Kidney epithelial cell (primary cell): Measurements from ENCODE around the gene ADNP. TPM values are rescaled to one million over a fixed set of nuclear protein-coding genes. Genes with fewer than 3 reads are reported as not detected.

ENCODE experiments used
- DNase-seq: peaks from one replicate; pipeline ENCODE4 v3.0.0-alpha.2; 2010; ENCODE audit warnings: low read depth
- H3K27me3 ChIP-seq: 2 replicates; pipeline ENCODE4 v1.6.0; 2011; ENCODE audit warnings: low read length; ENCODE audit not compliant: control insufficient read depth, insufficient read depth
- H3K36me3 ChIP-seq: 2 replicates; pipeline ENCODE4 v1.5.1; 2011; ENCODE audit warnings: low read length; ENCODE audit not compliant: control insufficient read depth, insufficient read depth
- H3K4me3 ChIP-seq: 2 replicates; pipeline ENCODE4 v1.5.1; 2011; ENCODE audit warnings: low read depth, mild to moderate bottlenecking, control low read depth, low read length
- CTCF ChIP-seq: IDR thresholded peaks from 2 replicates; pipeline ENCODE4 v1.5.1; 2011; ENCODE audit warnings: mild to moderate bottlenecking, moderate library complexity, low read length, control low read depth, inconsistent platforms; ENCODE audit not compliant: insufficient read depth, poor library complexity, severe bottlenecking
- total RNA-seq: library from RNA; depleted of rRNA; stranded (reverse); fragments of >200 nt; gene quantifications from 2 replicates; pipeline ENCODE4 v1.2.3, GENCODE V29; 2015

ADNP gene
- total RNA-seq, 1 donor from 2014 or later = 59.7 TPM

- Histone ChIP-seq H3K4me3 (no peak overlapping the region), H3K27me3 (no peaks in the 10 kb centered on the region), H3K36me3 (no peaks in the 10 kb centered on the region)
- TF ChIP-seq CTCF = no peak
- no peak for DNase-seq
Observed at GRCh38 chr20:50876063-50876685, 55.1 kb downstream of the ADNP start.

- no peaks in the 10 kb centered on the region for H3K27me3 ChIP-seq
- no peak for TF ChIP-seq CTCF
- H3K4me3 ChIP-seq = no peak overlapping the region
- no peaks in the 10 kb centered on the region for H3K36me3 ChIP-seq
- no peak for DNase-seq
Observed at GRCh38 chr20:50874758-50875665, 56.2 kb downstream of the ADNP start.

GRCh38 chr20:50874111-50874757 lies 57.0 kb downstream of the ADNP start:
- no peaks in the 10 kb centered on the region for H3K27me3 ChIP-seq
- no peak overlapping the region for H3K4me3 ChIP-seq
- DNase-seq = no peak
- no peaks in the 10 kb centered on the region for H3K36me3 ChIP-seq
- no peak for TF ChIP-seq CTCF

GRCh38 chr20:50873585-50873984 lies 57.7 kb downstream of the ADNP start:
- no peak for DNase-seq
- no peak overlapping the region for H3K4me3 ChIP-seq
- no peak for TF ChIP-seq CTCF
- H3K36me3 ChIP-seq = no peaks in the 10 kb centered on the region
- H3K27me3 ChIP-seq = no peaks in the 10 kb centered on the region

GRCh38 chr20:50872560-50873425 lies 58.4 kb downstream of the ADNP start:
- Histone ChIP-seq H3K36me3 (no peaks in the 10 kb centered on the region), H3K27me3 (no peaks in the 10 kb centered on the region), H3K4me3 (no peak overlapping the region)
- no peak for TF ChIP-seq CTCF
- DNase-seq = no peak
